ENCODE data around the gene GYG1.

GYG1 gene

GRCh38 chr3:149058198-149058597 lies 66.9 kb downstream of the GYG1 start:
- intact Hi-C loops (cut with DNase I) = no loop called here
- no peak for DNase-seq

- intact Hi-C loops (cut with DNase I) = no loop called here
- no peak for DNase-seq
Measured at GRCh38 chr3:149058602-149059001, 67.3 kb downstream of the GYG1 start.

- intact Hi-C loops (cut with DNase I) = no loop called here
- DNase-seq = no peak
Measured at GRCh38 chr3:149061776-149062175, 70.4 kb downstream of the GYG1 start.

- DNase-seq = no peak
- intact Hi-C loops (cut with DNase I) = no loop called here
Measured at GRCh38 chr3:149067883-149068282, 76.5 kb downstream of the GYG1 start.

Measured in head of caudate nucleus (tissue), 42 donors.